HepG2 (cell line): ENCODE data around the gene ELAVL2. TPM values are rescaled to one million over a fixed set of nuclear protein-coding genes. Genes with fewer than 3 reads are reported as not detected.

Experiments used
- ATAC-seq: fragments of 200-7000 bp; cut with Tn5 transposase; 3 replicates; pipeline ENCODE4 v1.9.1; 2020; ENCODE audit warnings: mild to moderate bottlenecking, moderate library complexity
- BruUV-seq: library from RNA; stranded (reverse); fragments of 400-500 nt; replicated peaks from 2 replicates; lab custom pipeline; 2021; lab: Mats Ljungman, UMichigan
- CTCF ChIA-PET: fragments of 300-600 bp; formaldehyde crosslinking; extraction: SDS; loops from one replicate; lab custom pipeline; 2021; ENCODE audit warnings: low total read pairs, inconsistent platforms, low intra/inter-chr PET ratio; lab: Yijun Ruan, JAX
- POLR2A ChIA-PET: fragments of 350-600 bp; sonication (Branson Sonifier 250); formaldehyde crosslinking; loops from one replicate; lab custom pipeline; 2020; ENCODE audit warnings: antibody characterized with exemption, inconsistent platforms; lab: Yijun Ruan, JAX
- DNase-seq: peaks from one replicate; pipeline ENCODE4 v3.0.0-alpha.2; 2015; ENCODE audit warnings: low spot score
- FAIRE-seq: peaks from 3 replicates; lab custom pipeline; 2011; peaks lifted over from hg19 to GRCh38; lab: Jason Lieb, UNC
- H2AFZ ChIP-seq: one replicate; pipeline ENCODE4 v1.6.1; 2011; ENCODE audit warnings: low read length, inconsistent platforms
- H3K27ac ChIP-seq: fragments of 300-600 bp; 3 replicates; pipeline ENCODE4 v1.8.0; 2011; ENCODE audit warnings: mixed run types, mild to moderate bottlenecking, mixed read lengths, low read length, inconsistent platforms; ENCODE audit not compliant: insufficient read depth; ENCODE audit errors: extremely low read length
- H3K27me3 ChIP-seq, 2 experiments: fragments of 200-600 bp in 1 of 2; 2 replicates in 1 of 2; 3 replicates in 1 of 2; pipeline versions ENCODE4 v1.6.0 to v1.8.0; 2011; ENCODE audit warnings: low read length in 2 of 2, mild to moderate bottlenecking in 2 of 2, moderate library complexity in 2 of 2, inconsistent platforms in 1 of 2; ENCODE audit not compliant: insufficient read depth in 2 of 2, control insufficient read depth in 1 of 2
- H3K36me3 ChIP-seq, 2 experiments: fragments of 200-600 bp in 1 of 2; replicated peaks in 1 of 2; 2 replicates in 1 of 2; 3 replicates in 1 of 2; pipeline versions ENCODE4 v1.5.1 to v1.8.0; 2011; ENCODE audit warnings: low read length in 2 of 2, inconsistent platforms in 1 of 2; ENCODE audit not compliant: insufficient read depth in 2 of 2, control insufficient read depth in 1 of 2
- H3K4me1 ChIP-seq: 2 replicates; pipeline ENCODE4 v1.5.1; 2012; ENCODE audit warnings: low read length, inconsistent platforms; ENCODE audit not compliant: insufficient read depth
- H3K4me2 ChIP-seq: 2 replicates; pipeline ENCODE4 v1.6.0; 2011; ENCODE audit warnings: low read depth, low read length, inconsistent platforms
- H3K4me3 ChIP-seq, 3 experiments: fragments of 200-600 bp in 1 of 3; sonication (generic), shearing (Covaris generic) in 1 of 3; replicated peaks in 1 of 3; 2 replicates each; pipeline ENCODE4 v1.5.1; 2011 to 2016; ENCODE audit warnings: low read length in 3 of 3, inconsistent platforms in 2 of 3, low read depth in 2 of 3, mild to moderate bottlenecking in 2 of 3, control low read depth in 1 of 3, mixed read lengths in 1 of 3; ENCODE audit not compliant: insufficient read depth in 1 of 3
- H3K79me2 ChIP-seq: one replicate; pipeline ENCODE4 v1.6.1; 2011; ENCODE audit warnings: low read length, inconsistent platforms; ENCODE audit not compliant: insufficient read depth
- H3K9ac ChIP-seq: 2 replicates; pipeline ENCODE4 v1.6.0; 2011; ENCODE audit warnings: mild to moderate bottlenecking, low read depth, low read length, inconsistent platforms; ENCODE audit not compliant: insufficient read depth
- H3K9me3 ChIP-seq: 2 replicates; pipeline ENCODE4 v1.5.1; 2012; ENCODE audit warnings: mild to moderate bottlenecking, low read length
- H4K20me1 ChIP-seq: 2 replicates; pipeline ENCODE4 v1.6.0; 2011; ENCODE audit warnings: inconsistent platforms, mild to moderate bottlenecking, low read length, moderate library complexity; ENCODE audit not compliant: insufficient read depth
- EEA1 ChIP-seq: sonication (generic); formaldehyde crosslinking; IDR thresholded peaks from 2 replicates; pipeline ENCODE4 v1.5.1; 2020; ENCODE audit warnings: mild to moderate bottlenecking, missing genetic modification reagents, borderline replicate concordance
- ELF1 ChIP-seq: sonication (generic); formaldehyde crosslinking; IDR thresholded peaks from 2 replicates; pipeline ENCODE4 v1.4.0; 2020; ENCODE audit warnings: missing genetic modification reagents
- HMGA1 ChIP-seq: sonication (generic); formaldehyde crosslinking; conservative IDR thresholded peaks from 2 replicates; pipeline ENCODE4 v1.4.0; 2020; ENCODE audit warnings: missing genetic modification reagents
- KMT2B ChIP-seq: IDR thresholded peaks from 2 replicates; pipeline ENCODE4 v1.6.1; 2016; ENCODE audit warnings: missing genetic modification reagents, missing compliant biosample characterization
- PTBP1 ChIP-seq: fragments of 200-400 bp; formaldehyde crosslinking; IDR thresholded peaks from 2 replicates; pipeline ENCODE4 v1.6.1; 2018; ENCODE audit warnings: low read length, low read depth; ENCODE audit not compliant: poor library complexity, severe bottlenecking
- TAF15 ChIP-seq: fragments of 200-400 bp; formaldehyde crosslinking; IDR thresholded peaks from one replicate; pipeline ENCODE4 v1.6.1; 2018; ENCODE audit warnings: mild to moderate bottlenecking, low read depth, low read length; ENCODE audit not compliant: poor library complexity, severe bottlenecking
- ZNF224 ChIP-seq: sonication (generic); formaldehyde crosslinking; IDR thresholded peaks from 2 replicates; pipeline ENCODE4 v1.5.0; 2020; ENCODE audit warnings: mild to moderate bottlenecking, missing genetic modification reagents
- ZNF230 ChIP-seq: sonication (generic); formaldehyde crosslinking; IDR thresholded peaks from 2 replicates; pipeline ENCODE4 v1.4.0; 2020; ENCODE audit warnings: mild to moderate bottlenecking, missing genetic modification reagents
- ZNF260 ChIP-seq: sonication (generic); formaldehyde crosslinking; IDR thresholded peaks from 2 replicates; pipeline ENCODE4 v1.4.0; 2020; ENCODE audit warnings: missing genetic modification reagents, low read depth, mild to moderate bottlenecking, borderline replicate concordance
- ZNF281 ChIP-seq: sonication (generic); formaldehyde crosslinking; IDR thresholded peaks from 2 replicates; pipeline ENCODE4 v1.4.0; 2020; ENCODE audit warnings: missing genetic modification reagents, borderline replicate concordance
- ZNF354B ChIP-seq: sonication (generic); formaldehyde crosslinking; IDR thresholded peaks from 2 replicates; pipeline ENCODE4 v1.8.0; 2022; ENCODE audit warnings: mild to moderate bottlenecking, missing genetic modification reagents
- ZNF615 ChIP-seq: sonication (generic); formaldehyde crosslinking; IDR thresholded peaks from 2 replicates; pipeline ENCODE4 v1.5.0; 2020; ENCODE audit warnings: mild to moderate bottlenecking, missing genetic modification reagents, borderline replicate concordance
- ZNF841 ChIP-seq: sonication (generic); formaldehyde crosslinking; IDR thresholded peaks from 2 replicates; pipeline ENCODE4 v1.8.1; 2023; ENCODE audit warnings: missing genetic modification reagents, borderline replicate concordance
- ZSCAN20 ChIP-seq: sonication (generic); formaldehyde crosslinking; IDR thresholded peaks from 2 replicates; pipeline ENCODE4 v1.4.0; 2020; ENCODE audit warnings: missing genetic modification reagents, mild to moderate bottlenecking, borderline replicate concordance
- ZSCAN30 ChIP-seq: sonication (generic); formaldehyde crosslinking; IDR thresholded peaks from 2 replicates; pipeline ENCODE4 v1.5.0; 2020; ENCODE audit warnings: mild to moderate bottlenecking, missing genetic modification reagents
- ZXDC ChIP-seq: sonication (generic); formaldehyde crosslinking; IDR thresholded peaks from 2 replicates; pipeline ENCODE4 v1.5.0; 2020; ENCODE audit warnings: mild to moderate bottlenecking, missing genetic modification reagents
- WGBS: methylation state at CpG from one replicate; pipeline ENCODE4 v1.1.6; 2017; ENCODE audit warnings: low lambda C conversion rate; 5-methylcytosine and 5-hydroxymethylcytosine counted together
- in situ Hi-C: cut with HindIII; loops from 2 replicates; pipeline ENCODE4 v1.10.0; 2017; ENCODE audit warnings: low pct_unique_long_range_greater_than_20kb; ENCODE audit not compliant: extremely low pct_ligation_motif_present
- intact Hi-C: fragments of 100-400 bp; cut with micrococcal nuclease; formaldehyde crosslinking; loops from one replicate; pipeline ENCODE4 v1.10.0; 2022; ENCODE audit not compliant: unreplicated experiment
- polyA plus RNA-seq, 8 experiments: library from polyadenylated mRNA; depleted of rRNA in 3 of 8; stranded (reverse) in 7 of 8; unstranded in 1 of 8; fragments of >200 nt; fragmentation: Illumina TruSeq in 4 of 8; extraction: Trizol in 4 of 8; gene quantifications; 2 replicates each; pipeline versions ENCODE4 v1.2.1 to v1.2.3, GENCODE V29; 2011 to 2016; ENCODE audit warnings: low read depth in 4 of 8, missing spikeins in 1 of 8, mixed read lengths in 1 of 8; ENCODE audit not compliant: insufficient read depth in 1 of 8
- total RNA-seq, 5 experiments: library from RNA; depleted of rRNA; stranded (reverse); fragments of >200 nt; fragmentation: Illumina TruSeq; extraction: Trizol; gene quantifications; 2 replicates each; pipeline ENCODE4 v1.2.3, GENCODE V29; 2016; ENCODE audit warnings: low read depth in 1 of 5

ELAVL2 gene
- total and polyA plus RNA-seq, 2 of the 13 experiments (the other 11 are each of a cell fraction or from before 2014, with no cell fraction given) = not detected

GRCh38 chr9:23674016-23674585 lies 151.9 kb downstream of the ELAVL2 start:
- H3K4me3 ChIP-seq = no peak overlapping the region
- ATAC-seq (no peak), DNase-seq (no peak), FAIRE-seq (no peak)
- no peak overlapping the region for H3K27ac ChIP-seq
- POLR2A ChIA-PET = no interaction called here
- H4K20me1 ChIP-seq = no peaks in the 10 kb centered on the region
- CTCF ChIA-PET = no interaction called here
- H3K9me3 ChIP-seq = no peaks in the 10 kb centered on the region; the same call in 1 of the 2 replicates
- no peaks in the 10 kb centered on the region for H3K79me2 ChIP-seq
- no peak overlapping the region for H3K9ac ChIP-seq
- intact Hi-C loops (no loop called here), in situ Hi-C loops (no loop called here)
- BruUV-seq = no TSS peak
- no peaks in the 10 kb centered on the region for H3K4me1 ChIP-seq
- no peaks in the 10 kb centered on the region for H3K27me3 ChIP-seq
- WGBS = 23% methylated on average over 6 of the region's 6 CpGs
- H2AFZ ChIP-seq = no peak overlapping the region
- H3K4me2 ChIP-seq = no peak overlapping the region
- no peaks in the 10 kb centered on the region for H3K36me3 ChIP-seq
- TF ChIP-seq ZNF354B (CRISPR knock-in tag) = no peak
- no peak for TF ChIP-seq ZNF260 (CRISPR knock-in tag)
- TF ChIP-seq ZXDC = no peak
- TF ChIP-seq KMT2B (CRISPR knock-in tag) = no peak
- no peak for TF ChIP-seq ZSCAN20 (CRISPR knock-in tag)
- no peak for TF ChIP-seq ZNF281 (CRISPR knock-in tag)
- TF ChIP-seq TAF15 = no peak
- no peak for TF ChIP-seq ZNF224 (CRISPR knock-in tag)
- no peak for TF ChIP-seq PTBP1
- TF ChIP-seq ZNF230 (CRISPR knock-in tag) = no peak
- TF ChIP-seq EEA1 (CRISPR knock-in tag) = no peak
- TF ChIP-seq ZNF841 (CRISPR knock-in tag) = no peak
- no peak for TF ChIP-seq ZSCAN30 (CRISPR knock-in tag)
- TF ChIP-seq HMGA1 (CRISPR knock-in tag) = no peak
- TF ChIP-seq ZNF615 (CRISPR knock-in tag) = no peak
- no peak for TF ChIP-seq ELF1 (CRISPR knock-in tag)
